ENCODE measurements around the gene CNNM2. TPM values are rescaled to one million over a fixed set of nuclear protein-coding genes. Genes with fewer than 3 reads are reported as not detected.

Gene CNNM2
- total RNA-seq, 1 donor from 2014 or later, result 12.5 TPM

DNA sequence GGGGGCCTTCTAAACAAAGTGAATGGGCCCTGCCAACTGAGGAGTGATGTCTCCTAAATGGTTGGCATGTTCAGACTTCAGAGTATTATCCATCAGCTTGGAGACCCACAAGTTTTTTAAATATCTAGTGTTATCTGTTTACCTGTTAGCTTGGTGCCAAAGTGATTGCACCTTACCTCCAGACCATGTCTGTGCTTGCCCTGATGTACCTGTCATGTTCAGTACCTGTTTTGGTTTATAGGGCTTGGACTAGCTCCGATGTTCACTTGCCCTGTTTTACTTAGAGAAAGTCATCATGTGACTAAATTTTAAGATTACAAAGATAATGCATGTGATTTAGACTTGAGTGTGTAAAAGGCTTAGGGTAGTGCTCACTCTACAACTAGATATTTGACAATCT, 67.7 kb downstream of the CNNM2 start:
- Mint-ChIP-seq H3K36me3 (no peaks in the 10 kb centered on the region), H3K4me1 (peaks cover 12% of the 10 kb centered on the region), H3K4me3 (no peak overlapping the region), H3K9me3 (no peaks in the 10 kb centered on the region), H3K27ac (no peak overlapping the region), H3K27me3 (ENCODE audit: low read depth) (no peaks in the 10 kb centered on the region)
- TF ChIP-seq, protein P1, sequence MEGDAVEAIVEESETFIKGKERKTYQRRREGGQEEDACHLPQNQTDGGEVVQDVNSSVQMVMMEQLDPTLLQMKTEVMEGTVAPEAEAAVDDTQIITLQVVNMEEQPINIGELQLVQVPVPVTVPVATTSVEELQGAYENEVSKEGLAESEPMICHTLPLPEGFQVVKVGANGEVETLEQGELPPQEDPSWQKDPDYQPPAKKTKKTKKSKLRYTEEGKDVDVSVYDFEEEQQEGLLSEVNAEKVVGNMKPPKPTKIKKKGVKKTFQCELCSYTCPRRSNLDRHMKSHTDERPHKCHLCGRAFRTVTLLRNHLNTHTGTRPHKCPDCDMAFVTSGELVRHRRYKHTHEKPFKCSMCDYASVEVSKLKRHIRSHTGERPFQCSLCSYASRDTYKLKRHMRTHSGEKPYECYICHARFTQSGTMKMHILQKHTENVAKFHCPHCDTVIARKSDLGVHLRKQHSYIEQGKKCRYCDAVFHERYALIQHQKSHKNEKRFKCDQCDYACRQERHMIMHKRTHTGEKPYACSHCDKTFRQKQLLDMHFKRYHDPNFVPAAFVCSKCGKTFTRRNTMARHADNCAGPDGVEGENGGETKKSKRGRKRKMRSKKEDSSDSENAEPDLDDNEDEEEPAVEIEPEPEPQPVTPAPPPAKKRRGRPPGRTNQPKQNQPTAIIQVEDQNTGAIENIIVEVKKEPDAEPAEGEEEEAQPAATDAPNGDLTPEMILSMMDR (IDR thresholded peaks at IDR 0.05; ENCODE audit: unreplicated experiment), result no peak
- no peak for DNase-seq (ENCODE audit: low spot score in 2 of 2, unreplicated experiment in 2 of 2)

DNA sequence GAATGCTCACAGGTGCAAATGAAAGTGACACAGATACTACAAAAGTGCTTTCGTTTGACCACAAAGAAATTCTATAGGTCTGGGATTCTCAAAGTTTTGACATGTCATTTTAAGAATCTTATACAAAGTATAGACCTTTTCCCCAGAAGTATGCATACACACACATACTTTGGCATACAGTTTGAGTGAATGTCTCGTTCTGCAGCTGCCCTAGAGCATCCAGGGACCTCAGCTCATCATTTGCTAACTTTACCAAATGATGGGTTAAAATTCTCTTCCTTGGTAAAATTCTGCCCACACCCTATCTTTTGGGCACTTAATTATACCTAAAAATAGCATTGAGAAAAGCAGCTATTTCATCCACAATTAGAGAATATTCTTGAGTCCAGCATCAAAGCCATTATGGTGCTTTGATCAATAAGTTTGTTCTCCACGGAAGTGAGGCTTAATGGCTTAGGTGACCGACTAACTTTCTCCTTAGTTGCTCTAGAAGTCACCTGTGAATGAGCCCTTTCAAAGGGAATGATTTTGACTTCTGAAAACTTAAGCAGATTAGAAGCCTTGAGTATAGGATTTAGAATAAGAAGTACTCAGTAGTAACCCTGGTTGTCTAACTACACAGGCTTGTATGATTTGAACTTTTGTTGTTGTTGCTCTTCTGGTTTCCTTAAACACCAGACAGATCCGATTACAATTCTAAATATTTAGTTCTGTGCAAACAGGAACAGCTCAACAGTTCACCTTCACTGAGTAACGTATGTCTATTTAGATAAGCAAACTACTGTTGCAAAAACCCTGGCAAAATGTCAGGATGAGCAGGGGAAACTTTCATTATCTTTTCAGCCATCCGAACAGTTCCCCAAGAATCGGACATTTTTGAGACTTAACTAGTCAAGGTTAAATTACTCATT, 70.6 kb downstream of the CNNM2 start:
- no peaks in the 10 kb centered on the region for H3K27me3 Mint-ChIP-seq (ENCODE audit: low read depth)
- H3K27ac Mint-ChIP-seq, result no peak overlapping the region
- no peaks in the 10 kb centered on the region for H3K36me3 Mint-ChIP-seq
- TF ChIP-seq, protein P1 (IDR thresholded peaks at IDR 0.05; ENCODE audit: unreplicated experiment), result no peak
- peaks cover 10% of the 10 kb centered on the region for H3K4me1 Mint-ChIP-seq
- DNase-seq (ENCODE audit: low spot score in 2 of 2, unreplicated experiment in 2 of 2), result no peak
- H3K9me3 Mint-ChIP-seq, result no peaks in the 10 kb centered on the region
- no peak overlapping the region for H3K4me3 Mint-ChIP-seq

- H3K9me3 Mint-ChIP-seq, result no peaks in the 10 kb centered on the region
- H3K27me3 Mint-ChIP-seq (ENCODE audit: low read depth), result no peaks in the 10 kb centered on the region
- H3K36me3 Mint-ChIP-seq, result no peaks in the 10 kb centered on the region
- peaks cover 2% of the 10 kb centered on the region for H3K4me1 Mint-ChIP-seq
- H3K27ac Mint-ChIP-seq, result no peak overlapping the region
- TF ChIP-seq, protein P1 (IDR thresholded peaks at IDR 0.05; ENCODE audit: unreplicated experiment), result no peak
- no peak for DNase-seq (ENCODE audit: low spot score in 2 of 2, unreplicated experiment in 2 of 2)
- H3K4me3 Mint-ChIP-seq, result no peak overlapping the region
These were observed 76.6 kb downstream of the CNNM2 start for GRCh38 chr10:102994531-102995295.

- Mint-ChIP-seq H3K4me1 (peaks cover 2% of the 10 kb centered on the region), H3K27ac (no peak overlapping the region), H3K9me3 (no peaks in the 10 kb centered on the region), H3K36me3 (no peaks in the 10 kb centered on the region), H3K4me3 (no peak overlapping the region), H3K27me3 (ENCODE audit: low read depth) (no peaks in the 10 kb centered on the region)
- TF ChIP-seq, protein P1 (IDR thresholded peaks at IDR 0.05; ENCODE audit: unreplicated experiment), result no peak
- DNase-seq (ENCODE audit: low spot score in 2 of 2, unreplicated experiment in 2 of 2), result no peak
These were observed 78.8 kb downstream of the CNNM2 start for GRCh38 chr10:102996876-102997275.

DNA sequence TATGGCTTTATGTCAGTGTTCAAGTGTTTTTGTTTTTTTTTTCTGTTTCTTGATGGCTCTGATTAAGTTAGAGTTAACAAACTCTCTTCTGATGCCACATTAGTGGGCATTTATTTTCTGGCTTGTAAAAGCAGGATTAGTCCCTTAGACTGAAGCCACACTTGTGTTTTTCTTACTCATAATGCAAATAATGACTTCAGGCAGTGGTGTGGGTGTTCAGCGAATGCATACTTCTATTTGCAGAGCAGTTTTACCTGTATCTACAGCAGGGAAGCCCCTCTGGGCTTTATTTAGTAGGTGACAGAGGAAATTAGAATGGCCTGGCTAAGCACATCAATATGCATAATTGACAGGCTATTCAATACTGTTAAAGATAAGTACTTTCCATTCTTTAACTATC, 79.9 kb downstream of the CNNM2 start:
- H3K36me3 Mint-ChIP-seq, result no peaks in the 10 kb centered on the region
- peaks cover 2% of the 10 kb centered on the region for H3K4me1 Mint-ChIP-seq
- H3K9me3 Mint-ChIP-seq, result no peaks in the 10 kb centered on the region
- no peaks in the 10 kb centered on the region for H3K27me3 Mint-ChIP-seq (ENCODE audit: low read depth)
- TF ChIP-seq, protein P1 (IDR thresholded peaks at IDR 0.05; ENCODE audit: unreplicated experiment), result no peak
- no peak for DNase-seq (ENCODE audit: low spot score in 2 of 2, unreplicated experiment in 2 of 2)
- H3K4me3 Mint-ChIP-seq, result no peak overlapping the region
- H3K27ac Mint-ChIP-seq, result no peak overlapping the region
